DMS53 treated with DMSO at 0.1 percent for 48 hours (cell line): ENCODE data around the gene ITGB4.
A peak's percentile ranks its signal among the peaks of the same experiment; 100 is the strongest.

Source experiments
- DNase-seq: peaks from one replicate; lab custom pipeline; 2025; ENCODE audit not compliant: unreplicated experiment; lab: John Stamatoyannopoulos, UW

Gene ITGB4

GRCh38 chr17:75785016-75785890 lies 64.0 kb downstream of the ITGB4 start:
- peak; percentile 84 for DNase-seq

DNA sequence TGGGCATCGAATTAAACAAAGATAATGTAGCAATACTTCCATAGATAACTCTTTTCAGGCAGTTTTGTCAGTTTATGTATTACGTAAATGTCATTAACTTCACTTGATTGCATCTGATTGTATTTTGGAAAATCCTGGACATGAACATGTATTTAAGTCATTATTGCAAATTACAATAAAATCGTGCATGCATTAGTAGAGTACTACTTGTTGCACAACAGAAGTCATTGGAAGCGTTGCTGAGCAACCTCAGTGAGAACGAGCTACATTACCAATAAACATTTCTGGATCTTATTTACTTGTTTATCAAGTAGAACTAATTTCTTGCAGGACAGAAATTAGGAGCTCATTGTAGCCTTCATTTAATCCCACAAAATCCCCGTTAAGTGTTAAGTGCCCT lies 70.0 kb downstream of the ITGB4 start:
- DNase-seq: no peak

GRCh38 chr17:75793460-75793859 lies 72.2 kb downstream of the ITGB4 start:
- no peak for DNase-seq

GRCh38 chr17:75795820-75796607 lies 74.8 kb downstream of the ITGB4 start:
- no peak for DNase-seq

- no peak for DNase-seq
Observed at GRCh38 chr17:75799402-75799801, 78.1 kb downstream of the ITGB4 start.

DNA sequence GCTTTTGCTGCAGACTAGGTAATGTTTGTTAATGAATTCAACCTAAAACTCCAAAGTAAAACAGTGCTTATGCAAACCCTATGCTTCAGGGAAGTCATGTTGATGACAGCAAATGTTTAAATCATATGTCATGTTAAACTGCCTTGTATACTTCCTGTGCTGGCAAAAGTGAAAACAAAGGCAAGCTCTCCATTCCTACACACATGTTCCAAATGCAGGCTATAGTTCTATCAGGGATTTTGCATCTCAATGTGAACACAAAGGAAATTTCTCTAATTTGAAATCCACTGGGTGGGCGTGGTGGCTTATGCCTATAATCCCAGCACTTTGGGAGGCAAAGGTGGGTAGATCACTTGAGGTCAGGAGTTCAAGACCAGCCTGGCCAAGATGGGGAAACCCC lies 82.6 kb downstream of the ITGB4 start:
- DNase-seq: no peak

DNA sequence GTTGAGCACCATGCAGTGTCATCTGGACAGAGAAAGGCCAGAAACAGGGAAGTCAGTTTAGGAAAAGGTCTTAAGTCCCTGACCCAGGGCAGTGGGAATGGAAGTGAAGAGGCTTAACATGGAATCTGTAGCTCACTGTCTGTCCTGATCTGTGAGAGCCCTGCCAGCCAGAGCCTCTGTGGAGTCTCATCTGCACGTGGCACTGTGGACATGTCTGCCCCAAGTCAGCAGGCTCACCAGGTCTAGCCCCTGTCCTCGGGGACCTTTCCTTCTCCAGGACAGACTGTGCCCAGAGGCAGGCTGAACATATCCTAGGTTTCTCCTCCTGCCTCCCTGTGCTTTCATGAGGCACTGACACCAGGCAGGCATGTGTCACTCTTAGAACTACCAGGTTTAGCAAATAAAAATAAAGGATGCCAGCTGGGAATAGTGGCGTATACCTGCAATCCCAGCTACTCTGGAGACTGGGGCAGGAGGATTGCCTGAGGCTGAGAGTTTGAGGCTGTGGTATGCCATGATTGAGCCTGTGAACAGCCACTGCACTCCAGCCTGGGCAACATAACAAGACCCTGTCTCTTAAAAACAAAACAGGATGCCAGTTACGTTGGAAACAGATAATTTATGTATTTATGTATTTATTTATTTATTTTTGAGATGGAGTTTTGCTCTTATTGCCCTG lies 85.7 kb downstream of the ITGB4 start:
- no peak for DNase-seq
